IPS-20b (cell line): Measurements from ENCODE around the gene HSD17B4.
"Not testable (repeated sequence)": the region's sequence is repeated elsewhere in the genome, so short reads cannot be mapped to it uniquely, and the experiment has no call there.

Source experiments
- H3K27ac ChIP-seq: one replicate; pipeline ENCODE4 v1.5.1; 2013; ENCODE audit warnings: low read length
- H3K27me3 ChIP-seq: 2 replicates; pipeline ENCODE4 v1.6.1; 2013; ENCODE audit warnings: mild to moderate bottlenecking, low read length, inconsistent platforms; ENCODE audit not compliant: insufficient read depth
- H3K36me3 ChIP-seq: 2 replicates; pipeline ENCODE4 v1.6.1; 2013; ENCODE audit warnings: low read depth, mild to moderate bottlenecking, inconsistent platforms, low read length, moderate library complexity; ENCODE audit not compliant: insufficient read depth
- H3K4me1 ChIP-seq: 2 replicates; pipeline ENCODE4 v1.6.1; 2013; ENCODE audit warnings: mild to moderate bottlenecking, control low read depth, inconsistent platforms, low read length, moderate library complexity; ENCODE audit not compliant: insufficient read depth
- H3K4me3 ChIP-seq: 2 replicates; pipeline ENCODE4 v1.5.1; 2013; ENCODE audit warnings: mild to moderate bottlenecking, low read length, inconsistent platforms
- H3K9ac ChIP-seq: 2 replicates; pipeline ENCODE4 v1.6.1; 2013; ENCODE audit warnings: low read depth, mild to moderate bottlenecking, inconsistent platforms, low read length, moderate library complexity
- H3K9me3 ChIP-seq: 2 replicates; pipeline ENCODE4 v1.6.1; 2013; ENCODE audit warnings: mild to moderate bottlenecking, low read depth, low read length, inconsistent platforms; ENCODE audit not compliant: insufficient read depth

The HSD17B4 gene

GRCh38 chr5:119501671-119502179 lies 49.4 kb downstream of the HSD17B4 start:
- Histone ChIP-seq H3K9me3 (peaks cover 14% of the 10 kb centered on the region; the same call in 1 of the 2 replicates), H3K27ac (no peak overlapping the region), H3K9ac (no peak overlapping the region), H3K36me3 (peaks cover 81% of the 10 kb centered on the region), H3K4me3 (no peak overlapping the region), H3K4me1 (no peaks in the 10 kb centered on the region), H3K27me3 (no peaks in the 10 kb centered on the region)

DNA sequence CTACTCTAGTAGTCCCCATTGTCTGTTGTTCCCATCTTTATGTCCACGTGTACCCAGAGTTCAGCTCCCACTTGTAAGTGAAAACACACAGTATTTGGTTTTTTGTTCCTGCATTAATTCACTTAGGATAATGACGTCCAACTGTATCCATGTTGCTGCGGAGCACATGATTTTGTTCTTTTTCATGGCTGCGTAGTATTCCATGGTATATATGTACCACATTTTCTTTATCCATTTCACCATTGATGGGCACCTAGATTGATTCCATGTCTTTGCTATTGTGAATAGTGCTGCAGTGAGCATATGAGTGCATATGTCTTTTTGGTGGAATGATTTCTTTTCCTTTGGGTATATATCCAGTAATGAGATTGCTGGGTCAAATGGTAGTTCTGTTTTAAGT lies 51.6 kb downstream of the HSD17B4 start:
- not testable (repeated sequence) for H3K4me3 ChIP-seq, H3K27ac ChIP-seq, H3K9ac ChIP-seq, H3K27me3 ChIP-seq, H3K4me1 ChIP-seq
- Histone ChIP-seq H3K36me3 (peaks cover 76% of the 10 kb centered on the region), H3K9me3 (peaks cover 14% of the 10 kb centered on the region; the same call in 1 of the 2 replicates)

- H3K27ac ChIP-seq, result no peak overlapping the region
- no peaks in the 10 kb centered on the region for H3K27me3 ChIP-seq
- no peak overlapping the region for H3K9ac ChIP-seq
- no peaks in the 10 kb centered on the region for H3K9me3 ChIP-seq
- no peak overlapping the region for H3K4me3 ChIP-seq
- no peaks in the 10 kb centered on the region for H3K4me1 ChIP-seq
- peaks cover 79% of the 10 kb centered on the region for H3K36me3 ChIP-seq
Observed at GRCh38 chr5:119512277-119512676, 60.0 kb downstream of the HSD17B4 start.

- no peaks in the 10 kb centered on the region for H3K27me3 ChIP-seq
- H3K9me3 ChIP-seq, result no peaks in the 10 kb centered on the region
- no peak overlapping the region for H3K9ac ChIP-seq
- H3K27ac ChIP-seq, result no peak overlapping the region
- peaks cover 73% of the 10 kb centered on the region for H3K36me3 ChIP-seq
- no peak overlapping the region for H3K4me3 ChIP-seq
- H3K4me1 ChIP-seq, result no peaks in the 10 kb centered on the region
Observed at GRCh38 chr5:119515192-119515591, 62.9 kb downstream of the HSD17B4 start.

GRCh38 chr5:119517115-119517514 lies 64.8 kb downstream of the HSD17B4 start:
- H3K27me3 ChIP-seq, H3K9ac ChIP-seq, H3K9me3 ChIP-seq, H3K27ac ChIP-seq, H3K4me3 ChIP-seq, H3K4me1 ChIP-seq: not testable (repeated sequence)
- H3K36me3 ChIP-seq, result peaks cover 57% of the 10 kb centered on the region

DNA sequence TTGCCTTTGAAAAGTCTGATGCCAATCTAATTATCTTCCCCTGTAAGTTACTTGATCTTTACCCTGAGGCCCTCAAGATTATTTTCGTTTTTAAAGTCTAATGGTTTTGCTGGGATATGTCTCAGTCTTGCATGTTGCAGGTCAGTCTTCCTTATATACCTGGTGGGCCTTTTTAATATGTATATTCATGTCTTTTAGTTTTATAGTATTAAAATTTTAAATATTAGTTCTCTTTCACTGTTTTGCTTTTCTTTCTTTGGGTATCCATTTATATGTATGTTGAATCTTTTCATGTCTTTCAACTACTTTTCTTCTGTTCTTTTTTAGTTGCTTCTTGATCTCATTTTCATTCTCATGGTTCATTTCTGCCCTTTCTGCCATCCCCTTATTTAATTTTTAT lies 68.9 kb downstream of the HSD17B4 start:
- H3K4me3 ChIP-seq, result no peak overlapping the region
- H3K4me1 ChIP-seq, result no peaks in the 10 kb centered on the region
- H3K27me3 ChIP-seq, result no peaks in the 10 kb centered on the region
- no peak overlapping the region for H3K27ac ChIP-seq
- H3K9ac ChIP-seq, result no peak overlapping the region
- peaks cover 46% of the 10 kb centered on the region for H3K36me3 ChIP-seq
- H3K9me3 ChIP-seq, result no peaks in the 10 kb centered on the region

- Histone ChIP-seq H3K27me3 (no peaks in the 10 kb centered on the region), H3K9ac (no peak overlapping the region), H3K9me3 (no peaks in the 10 kb centered on the region), H3K27ac (no peak overlapping the region), H3K4me3 (no peak overlapping the region), H3K36me3 (peaks cover 56% of the 10 kb centered on the region), H3K4me1 (no peaks in the 10 kb centered on the region)
Observed at GRCh38 chr5:119522841-119523240, 70.5 kb downstream of the HSD17B4 start.

DNA sequence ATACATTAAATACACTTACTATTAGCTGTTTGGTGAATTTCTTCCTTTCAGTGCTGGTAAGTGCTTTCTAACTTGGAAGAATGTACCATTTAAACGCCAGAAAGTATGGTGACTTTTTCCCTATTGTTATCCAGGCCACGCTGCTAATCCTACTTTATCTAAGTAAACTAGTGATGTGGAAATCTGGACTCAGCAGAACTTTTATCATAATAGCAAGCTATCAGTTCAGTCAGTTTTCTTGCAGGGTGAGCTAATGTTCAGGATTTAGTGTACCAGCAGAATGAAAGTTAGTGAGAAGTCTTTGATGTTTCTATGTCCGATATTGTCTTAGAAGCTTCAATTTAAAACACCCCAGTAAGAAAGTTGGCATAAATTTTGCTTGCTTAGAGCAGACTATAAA lies 72.2 kb downstream of the HSD17B4 start:
- H3K4me1 ChIP-seq, result peaks cover 5% of the 10 kb centered on the region; the same call in 1 of the 2 replicates
- no peaks in the 10 kb centered on the region for H3K9me3 ChIP-seq
- H3K27ac ChIP-seq, result no peak overlapping the region
- H3K36me3 ChIP-seq, result peaks cover 55% of the 10 kb centered on the region
- no peaks in the 10 kb centered on the region for H3K27me3 ChIP-seq
- H3K4me3 ChIP-seq, result no peak overlapping the region
- H3K9ac ChIP-seq, result no peak overlapping the region

DNA sequence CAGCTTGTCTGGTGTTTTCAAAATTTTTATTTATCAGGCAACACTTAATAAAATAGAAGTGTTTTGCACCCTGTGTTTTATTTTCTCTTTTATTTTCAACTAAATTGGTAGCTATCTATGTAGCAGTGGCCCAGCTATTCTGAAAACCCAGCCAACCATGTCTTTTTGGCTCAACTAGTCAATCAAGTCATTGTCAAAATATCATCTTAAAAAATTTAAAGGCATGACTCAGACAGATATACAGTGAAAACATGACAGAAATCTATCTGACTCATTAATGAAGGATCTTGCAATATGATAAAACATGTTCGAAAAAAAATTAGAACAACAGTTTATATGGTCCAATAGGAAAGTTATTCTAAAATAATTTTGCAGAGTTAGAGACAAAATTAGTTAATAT lies 75.1 kb downstream of the HSD17B4 start:
- Histone ChIP-seq H3K4me1 (peaks cover 6% of the 10 kb centered on the region; the same call in 1 of the 2 replicates), H3K27ac (no peak overlapping the region), H3K36me3 (peaks cover 72% of the 10 kb centered on the region), H3K9ac (no peak overlapping the region), H3K27me3 (no peaks in the 10 kb centered on the region), H3K9me3 (no peaks in the 10 kb centered on the region), H3K4me3 (no peak overlapping the region)

- H3K4me1 ChIP-seq, result peaks cover 6% of the 10 kb centered on the region; the same call in 1 of the 2 replicates
Observed at GRCh38 chr5:119529811-119530210, 77.5 kb downstream of the HSD17B4 start.

DNA sequence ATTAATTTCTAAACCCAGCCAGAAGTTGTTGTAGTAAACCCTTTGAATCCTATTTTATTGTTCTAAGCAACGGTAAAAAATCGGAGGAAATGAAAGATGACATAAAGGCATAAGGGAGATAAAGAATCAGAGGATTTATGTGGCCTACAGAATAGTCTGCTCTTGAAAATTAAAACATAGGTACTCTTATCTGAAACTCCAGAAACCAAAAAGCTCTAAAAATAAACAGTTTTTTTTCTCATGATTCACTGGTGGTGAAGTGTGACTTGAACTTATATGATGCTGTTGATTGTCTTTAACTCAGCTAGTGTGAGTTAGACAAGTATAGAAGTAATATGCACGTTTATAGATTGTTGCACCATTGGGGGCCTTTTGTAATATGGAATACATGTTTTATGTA lies 80.3 kb downstream of the HSD17B4 start:
- no peak overlapping the region for H3K4me3 ChIP-seq
- H3K27ac ChIP-seq, result no peak overlapping the region
- H3K27me3 ChIP-seq, result no peaks in the 10 kb centered on the region
- peaks cover 64% of the 10 kb centered on the region for H3K36me3 ChIP-seq
- peaks cover 6% of the 10 kb centered on the region; the same call in 1 of the 2 replicates for H3K4me1 ChIP-seq
- no peaks in the 10 kb centered on the region for H3K9me3 ChIP-seq
- no peak overlapping the region for H3K9ac ChIP-seq

More at GRCh38 chr5:119529811-119530210, 77.5 kb downstream of the HSD17B4 start:
- no peaks in the 10 kb centered on the region for H3K27me3 ChIP-seq
- peaks cover 71% of the 10 kb centered on the region for H3K36me3 ChIP-seq
- H3K9me3 ChIP-seq, result no peaks in the 10 kb centered on the region
- peak overlapping the region; percentile 14; the same call in 1 of the 2 replicates for H3K4me3 ChIP-seq
- no peak overlapping the region for H3K9ac ChIP-seq
- no peak overlapping the region for H3K27ac ChIP-seq

- H3K27ac ChIP-seq, result no peak overlapping the region
- H3K4me3 ChIP-seq, result no peak overlapping the region
- H3K9ac ChIP-seq, result no peak overlapping the region
- no peaks in the 10 kb centered on the region for H3K4me1 ChIP-seq
- no peaks in the 10 kb centered on the region for H3K27me3 ChIP-seq
- no peaks in the 10 kb centered on the region for H3K9me3 ChIP-seq
- peaks cover 70% of the 10 kb centered on the region for H3K36me3 ChIP-seq
Observed at GRCh38 chr5:119537704-119538103, 85.4 kb downstream of the HSD17B4 start.
